Ishikawa (cell line): Measurements from ENCODE around the gene GOLT1A.

ENCODE experiments used
- CEBPB ChIP-seq: IDR thresholded peaks from 2 replicates; pipeline ENCODE4 v1.6.1; 2012
- CREB1 ChIP-seq: IDR thresholded peaks from 2 replicates; pipeline ENCODE4 v1.6.1; 2012; ENCODE audit warnings: low read depth
- EGR1 ChIP-seq: IDR thresholded peaks from 2 replicates; pipeline ENCODE4 v1.6.1; 2012
- EP300 ChIP-seq: IDR thresholded peaks from 2 replicates; pipeline ENCODE4 v1.6.1; 2012; ENCODE audit warnings: borderline replicate concordance
- FOXM1 ChIP-seq: IDR thresholded peaks from 2 replicates; pipeline ENCODE4 v1.6.1; 2012; ENCODE audit warnings: low read depth, borderline replicate concordance
- NFIC ChIP-seq: IDR thresholded peaks from 2 replicates; pipeline ENCODE4 v1.6.1; 2012
- RAD21 ChIP-seq: IDR thresholded peaks from 2 replicates; pipeline ENCODE4 v1.6.1; 2012; ENCODE audit warnings: low read depth
- TAF1 ChIP-seq: IDR thresholded peaks from 2 replicates; pipeline ENCODE4 v1.6.1; 2012; ENCODE audit warnings: low read depth, mild to moderate bottlenecking
- TCF12 ChIP-seq: IDR thresholded peaks from 2 replicates; pipeline ENCODE4 v1.6.1; 2012; ENCODE audit warnings: low read depth
- TEAD4 ChIP-seq: IDR thresholded peaks from 2 replicates; pipeline ENCODE4 v1.6.1; 2012
- YY1 ChIP-seq: IDR thresholded peaks from 2 replicates; pipeline ENCODE4 v1.6.1; 2012; ENCODE audit warnings: low read depth
- ZBTB7A ChIP-seq: IDR thresholded peaks from 2 replicates; pipeline ENCODE4 v1.6.1; 2012; ENCODE audit warnings: low read depth
- TF ChIP-seq, protein P1 (sequence below): IDR thresholded peaks from 2 replicates; pipeline ENCODE4 v1.6.1; 2012; ENCODE audit warnings: low read depth, mild to moderate bottlenecking
- TF ChIP-seq, protein P2 (sequence below): IDR thresholded peaks from 2 replicates; pipeline ENCODE4 v1.6.1; 2012
- TF ChIP-seq, protein P3 (sequence below): IDR thresholded peaks from 2 replicates; pipeline ENCODE4 v1.6.1; 2012

The GOLT1A gene

DNA sequence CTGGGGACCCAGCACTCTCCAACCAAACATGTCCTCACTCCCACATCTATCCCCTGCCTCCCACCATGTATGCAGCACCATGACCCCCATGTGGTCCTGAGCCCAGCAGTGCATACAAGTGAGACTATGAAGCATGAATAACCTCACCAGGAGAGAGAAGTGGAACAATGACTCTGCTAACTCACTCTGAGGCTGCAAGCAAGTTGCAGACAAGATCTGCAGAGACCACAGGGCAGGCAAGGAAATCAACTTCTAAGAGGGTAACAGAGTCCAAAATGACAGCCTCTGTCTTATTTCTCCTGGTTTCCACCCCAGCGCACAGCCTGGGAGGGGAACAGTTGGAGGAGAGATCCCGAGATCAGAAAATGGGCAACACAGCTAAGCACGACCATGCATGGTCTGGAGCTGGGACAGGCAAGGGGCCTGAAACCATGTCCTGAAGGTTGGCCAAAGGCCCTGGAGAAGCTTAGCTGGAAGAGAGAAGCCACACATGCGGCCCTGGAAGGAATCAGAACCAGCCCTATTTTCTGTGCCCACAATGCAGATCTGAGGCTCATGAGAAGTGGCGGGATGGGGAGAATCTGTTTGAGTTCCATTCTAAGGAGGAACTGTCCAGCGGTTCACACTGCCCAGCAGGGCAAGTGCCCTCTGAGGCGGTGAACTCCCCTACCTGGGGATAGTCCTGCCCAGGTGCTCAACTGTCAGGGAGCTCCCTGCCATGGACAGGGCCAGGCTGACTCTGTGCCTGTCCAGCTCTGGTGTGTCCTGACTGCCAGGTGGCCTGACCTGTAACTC is 35.1 kb downstream of the GOLT1A start:
- TF ChIP-seq, protein P1, sequence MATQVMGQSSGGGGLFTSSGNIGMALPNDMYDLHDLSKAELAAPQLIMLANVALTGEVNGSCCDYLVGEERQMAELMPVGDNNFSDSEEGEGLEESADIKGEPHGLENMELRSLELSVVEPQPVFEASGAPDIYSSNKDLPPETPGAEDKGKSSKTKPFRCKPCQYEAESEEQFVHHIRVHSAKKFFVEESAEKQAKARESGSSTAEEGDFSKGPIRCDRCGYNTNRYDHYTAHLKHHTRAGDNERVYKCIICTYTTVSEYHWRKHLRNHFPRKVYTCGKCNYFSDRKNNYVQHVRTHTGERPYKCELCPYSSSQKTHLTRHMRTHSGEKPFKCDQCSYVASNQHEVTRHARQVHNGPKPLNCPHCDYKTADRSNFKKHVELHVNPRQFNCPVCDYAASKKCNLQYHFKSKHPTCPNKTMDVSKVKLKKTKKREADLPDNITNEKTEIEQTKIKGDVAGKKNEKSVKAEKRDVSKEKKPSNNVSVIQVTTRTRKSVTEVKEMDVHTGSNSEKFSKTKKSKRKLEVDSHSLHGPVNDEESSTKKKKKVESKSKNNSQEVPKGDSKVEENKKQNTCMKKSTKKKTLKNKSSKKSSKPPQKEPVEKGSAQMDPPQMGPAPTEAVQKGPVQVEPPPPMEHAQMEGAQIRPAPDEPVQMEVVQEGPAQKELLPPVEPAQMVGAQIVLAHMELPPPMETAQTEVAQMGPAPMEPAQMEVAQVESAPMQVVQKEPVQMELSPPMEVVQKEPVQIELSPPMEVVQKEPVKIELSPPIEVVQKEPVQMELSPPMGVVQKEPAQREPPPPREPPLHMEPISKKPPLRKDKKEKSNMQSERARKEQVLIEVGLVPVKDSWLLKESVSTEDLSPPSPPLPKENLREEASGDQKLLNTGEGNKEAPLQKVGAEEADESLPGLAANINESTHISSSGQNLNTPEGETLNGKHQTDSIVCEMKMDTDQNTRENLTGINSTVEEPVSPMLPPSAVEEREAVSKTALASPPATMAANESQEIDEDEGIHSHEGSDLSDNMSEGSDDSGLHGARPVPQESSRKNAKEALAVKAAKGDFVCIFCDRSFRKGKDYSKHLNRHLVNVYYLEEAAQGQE: peak; percentile 71
- TF ChIP-seq FOXM1 (no peak), TAF1 (no peak)

DNA sequence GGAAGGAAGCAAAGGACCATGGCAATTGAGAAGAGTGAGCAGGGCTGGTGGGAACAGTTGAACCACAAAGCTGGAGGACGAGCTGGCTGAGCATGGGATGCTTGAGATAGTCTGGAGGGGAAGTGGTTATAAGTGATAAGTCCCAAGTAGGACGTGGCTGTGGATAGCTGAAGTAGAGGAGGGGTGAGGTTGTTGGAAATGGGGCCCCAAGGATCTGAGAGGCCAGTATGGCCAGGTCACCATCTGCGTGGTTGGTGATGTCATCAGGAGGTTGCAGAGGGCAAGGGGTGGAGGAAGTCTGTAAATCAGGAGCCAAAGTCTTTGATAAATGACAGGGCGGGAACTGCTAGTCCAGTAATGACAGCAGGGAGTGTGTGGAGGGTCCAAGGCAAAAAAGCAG is 36.7 kb downstream of the GOLT1A start:
- no peak for TF ChIP-seq YY1
- TF ChIP-seq ZBTB7A: no peak
- no peak for TF ChIP-seq TEAD4
- TF ChIP-seq, protein P2, sequence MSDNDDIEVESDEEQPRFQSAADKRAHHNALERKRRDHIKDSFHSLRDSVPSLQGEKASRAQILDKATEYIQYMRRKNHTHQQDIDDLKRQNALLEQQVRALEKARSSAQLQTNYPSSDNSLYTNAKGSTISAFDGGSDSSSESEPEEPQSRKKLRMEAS: no peak
- TF ChIP-seq CEBPB: no peak
- TF ChIP-seq, protein P3, sequence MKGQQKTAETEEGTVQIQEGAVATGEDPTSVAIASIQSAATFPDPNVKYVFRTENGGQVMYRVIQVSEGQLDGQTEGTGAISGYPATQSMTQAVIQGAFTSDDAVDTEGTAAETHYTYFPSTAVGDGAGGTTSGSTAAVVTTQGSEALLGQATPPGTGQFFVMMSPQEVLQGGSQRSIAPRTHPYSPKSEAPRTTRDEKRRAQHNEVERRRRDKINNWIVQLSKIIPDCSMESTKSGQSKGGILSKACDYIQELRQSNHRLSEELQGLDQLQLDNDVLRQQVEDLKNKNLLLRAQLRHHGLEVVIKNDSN: no peak

DNA sequence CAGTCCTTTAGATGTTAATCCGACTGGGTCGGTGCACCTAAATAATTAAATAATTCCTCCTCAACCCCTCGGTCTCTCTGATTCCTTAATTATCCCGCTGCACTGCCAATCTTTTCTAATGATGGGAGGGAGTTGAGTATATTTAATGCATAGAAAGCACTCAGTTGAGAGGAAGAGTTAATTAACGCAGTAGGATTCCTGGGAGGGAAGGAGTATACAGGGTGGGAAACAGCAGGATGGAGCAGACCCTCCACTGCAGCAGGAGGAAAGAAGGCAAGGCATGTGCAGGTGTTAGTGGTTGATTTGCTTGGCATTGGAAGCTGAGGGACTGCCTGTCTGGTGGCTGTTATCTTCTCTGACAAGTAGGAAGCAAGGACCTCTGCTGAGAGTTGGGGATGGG is 37.7 kb downstream of the GOLT1A start:
- no peak for TF ChIP-seq CREB1
- TF ChIP-seq FOXM1: no peak
- TF ChIP-seq, protein P3: no peak
- TF ChIP-seq EGR1: no peak
- no peak for TF ChIP-seq YY1
- TF ChIP-seq RAD21: no peak
- TF ChIP-seq ZBTB7A: no peak
- no peak for TF ChIP-seq TAF1
- TF ChIP-seq TEAD4: no peak
- no peak for TF ChIP-seq TCF12
- TF ChIP-seq, protein P2: no peak
- TF ChIP-seq NFIC: no peak
- TF ChIP-seq EP300: no peak
- no peak for TF ChIP-seq CEBPB

DNA sequence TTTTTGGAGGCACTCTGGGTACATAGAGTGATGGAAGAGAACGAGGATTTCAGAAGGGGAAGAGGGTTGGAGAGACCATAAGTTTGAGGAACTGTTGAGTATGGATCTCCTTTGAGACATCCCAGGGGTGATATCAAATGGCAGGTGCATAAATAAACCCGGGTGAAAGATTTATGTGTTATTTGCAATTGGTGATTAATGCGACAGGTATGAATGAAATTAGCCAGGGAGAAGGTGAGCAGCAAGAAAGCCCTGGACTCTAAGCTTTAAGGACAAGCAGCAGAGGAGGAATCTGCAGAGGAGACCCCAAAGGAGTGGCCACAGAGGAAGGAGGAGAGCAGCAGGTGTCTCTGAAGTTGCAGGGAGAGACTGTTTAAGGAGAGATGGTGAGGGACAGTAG is 38.8 kb downstream of the GOLT1A start:
- TF ChIP-seq ZBTB7A (no peak), YY1 (no peak), NFIC (no peak), RAD21 (no peak), TEAD4 (no peak), CEBPB (no peak), TAF1 (no peak), FOXM1 (no peak), CREB1 (no peak), EP300 (no peak), EGR1 (no peak), TCF12 (no peak)
- TF ChIP-seq, protein P2: no peak
- TF ChIP-seq, protein P3: no peak
- TF ChIP-seq, protein P1: no peak

DNA sequence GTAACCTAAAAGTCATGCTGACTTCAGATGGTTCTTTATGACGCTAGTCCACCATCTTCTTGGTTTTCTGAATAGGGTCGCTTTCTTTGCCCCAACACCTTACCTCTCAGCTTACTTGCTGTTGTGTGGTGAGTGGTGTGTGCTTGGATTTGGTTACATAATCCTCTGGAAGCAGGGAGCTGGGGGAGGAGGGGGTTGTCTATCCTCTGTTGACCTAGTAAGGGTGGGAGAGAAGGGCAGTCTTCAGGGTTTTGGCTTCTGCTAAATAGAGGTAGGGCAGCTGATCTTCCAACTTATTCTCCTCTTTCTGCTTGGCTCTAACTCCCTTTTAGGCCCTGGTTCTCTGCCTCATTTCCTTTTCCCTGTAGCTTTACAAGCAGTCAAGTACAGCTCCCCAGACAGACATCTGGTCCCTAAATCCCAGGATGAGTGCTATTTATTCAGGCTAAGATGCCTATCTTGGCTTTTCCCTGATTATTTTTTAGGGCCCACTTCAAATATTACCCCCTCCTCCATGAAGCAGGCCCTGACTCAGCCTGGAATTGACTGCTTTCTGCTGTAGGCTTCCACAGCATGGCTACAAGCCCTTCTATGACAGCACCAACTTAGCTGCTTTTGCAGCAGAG is 41.3 kb downstream of the GOLT1A start:
- TF ChIP-seq, protein P3: no peak
- TF ChIP-seq ZBTB7A: no peak
- TF ChIP-seq, protein P2: no peak
- TF ChIP-seq RAD21: no peak
- TF ChIP-seq EGR1: no peak
- TF ChIP-seq, protein P1: no peak
- no peak for TF ChIP-seq TEAD4
- no peak for TF ChIP-seq EP300
- TF ChIP-seq TAF1: no peak
- TF ChIP-seq CREB1: no peak
- no peak for TF ChIP-seq YY1
- TF ChIP-seq FOXM1: no peak
